NCI-H1417 (cell line): ENCODE measurements around the gene TAF4B.
"Not testable (repeated sequence)": the region's sequence is repeated elsewhere in the genome, so short reads cannot be mapped to it uniquely, and the experiment has no call there.

Source experiments
- DNase-seq, 3 experiments: peaks; one replicate each; lab custom pipeline; 2025; lab: John Stamatoyannopoulos, UW

Gene TAF4B, protein sequence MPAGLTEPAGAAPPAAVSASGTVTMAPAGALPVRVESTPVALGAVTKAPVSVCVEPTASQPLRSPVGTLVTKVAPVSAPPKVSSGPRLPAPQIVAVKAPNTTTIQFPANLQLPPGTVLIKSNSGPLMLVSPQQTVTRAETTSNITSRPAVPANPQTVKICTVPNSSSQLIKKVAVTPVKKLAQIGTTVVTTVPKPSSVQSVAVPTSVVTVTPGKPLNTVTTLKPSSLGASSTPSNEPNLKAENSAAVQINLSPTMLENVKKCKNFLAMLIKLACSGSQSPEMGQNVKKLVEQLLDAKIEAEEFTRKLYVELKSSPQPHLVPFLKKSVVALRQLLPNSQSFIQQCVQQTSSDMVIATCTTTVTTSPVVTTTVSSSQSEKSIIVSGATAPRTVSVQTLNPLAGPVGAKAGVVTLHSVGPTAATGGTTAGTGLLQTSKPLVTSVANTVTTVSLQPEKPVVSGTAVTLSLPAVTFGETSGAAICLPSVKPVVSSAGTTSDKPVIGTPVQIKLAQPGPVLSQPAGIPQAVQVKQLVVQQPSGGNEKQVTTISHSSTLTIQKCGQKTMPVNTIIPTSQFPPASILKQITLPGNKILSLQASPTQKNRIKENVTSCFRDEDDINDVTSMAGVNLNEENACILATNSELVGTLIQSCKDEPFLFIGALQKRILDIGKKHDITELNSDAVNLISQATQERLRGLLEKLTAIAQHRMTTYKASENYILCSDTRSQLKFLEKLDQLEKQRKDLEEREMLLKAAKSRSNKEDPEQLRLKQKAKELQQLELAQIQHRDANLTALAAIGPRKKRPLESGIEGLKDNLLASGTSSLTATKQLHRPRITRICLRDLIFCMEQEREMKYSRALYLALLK

DNA sequence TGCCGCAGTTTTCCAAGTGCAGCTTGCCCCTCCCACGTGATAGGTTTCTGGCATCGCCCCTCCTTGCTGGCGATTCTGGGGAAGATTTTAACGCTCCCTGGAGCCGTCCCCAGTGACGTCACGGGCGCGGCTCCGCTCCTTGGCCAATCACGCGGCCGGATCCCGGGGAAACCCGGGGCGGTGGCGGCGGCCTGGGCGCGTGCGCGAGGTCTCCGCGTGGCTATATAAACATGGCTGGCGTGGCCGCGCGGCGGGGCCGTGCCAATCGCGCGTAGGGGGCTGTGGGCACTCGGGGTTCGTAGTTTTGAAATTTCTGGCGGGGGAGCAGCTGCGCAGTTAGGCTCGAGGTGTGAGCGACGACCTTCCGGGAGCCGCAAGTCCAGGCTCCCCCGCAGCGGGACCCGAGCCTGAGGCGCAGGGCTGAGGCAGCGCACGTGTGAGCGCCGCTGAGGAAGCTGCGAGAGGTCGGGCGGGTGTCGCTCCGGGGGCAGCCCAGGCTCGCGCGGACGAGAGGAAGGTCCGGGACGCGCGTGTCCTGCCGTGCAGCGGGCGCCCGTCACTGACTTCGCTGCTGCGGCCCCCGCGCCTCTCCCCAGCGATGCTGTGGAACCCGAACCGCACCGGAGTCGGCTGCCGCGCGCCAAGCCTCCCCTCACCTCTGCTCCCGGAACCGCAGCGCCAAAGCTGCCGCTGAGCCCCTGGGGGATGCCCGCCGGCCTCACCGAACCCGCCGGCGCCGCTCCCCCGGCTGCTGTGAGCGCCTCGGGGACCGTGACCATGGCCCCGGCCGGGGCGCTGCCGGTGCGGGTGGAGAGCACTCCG lies at the start of gene TAF4B:
TSS of gene TAF4B (plus strand) at position 217 of the 822 bp plus-strand sequence. CDS start at position 706, 489 bp downstream.
- peak; percentile 95 to 99 (median 98) for DNase-seq

DNA sequence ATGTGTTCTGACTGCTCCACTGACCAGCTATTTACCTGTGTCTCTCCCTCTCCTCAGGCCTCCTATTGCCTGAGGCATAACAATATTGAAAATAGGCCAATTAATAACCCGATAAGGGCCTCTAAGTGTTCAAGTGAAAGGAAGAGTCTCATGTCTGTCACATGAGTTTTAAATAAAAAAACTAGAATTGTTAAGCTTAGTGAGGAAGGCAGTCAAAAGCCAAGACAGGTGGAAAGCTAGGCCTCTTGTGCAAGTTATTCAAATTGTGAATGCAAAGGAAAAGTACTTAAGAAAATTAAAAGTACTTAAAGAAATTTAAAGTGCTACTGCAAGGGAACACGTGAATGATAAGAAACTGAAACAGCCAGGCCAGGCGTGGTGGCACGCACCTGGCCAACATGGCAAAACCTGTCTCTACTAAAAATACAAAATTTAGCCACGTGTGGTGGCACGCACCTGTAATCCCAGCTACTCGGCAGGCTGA lies 44.9 kb upstream of the TAF4B start:
- peak in 1 of 3 experiments; percentile 17 for DNase-seq

DNA sequence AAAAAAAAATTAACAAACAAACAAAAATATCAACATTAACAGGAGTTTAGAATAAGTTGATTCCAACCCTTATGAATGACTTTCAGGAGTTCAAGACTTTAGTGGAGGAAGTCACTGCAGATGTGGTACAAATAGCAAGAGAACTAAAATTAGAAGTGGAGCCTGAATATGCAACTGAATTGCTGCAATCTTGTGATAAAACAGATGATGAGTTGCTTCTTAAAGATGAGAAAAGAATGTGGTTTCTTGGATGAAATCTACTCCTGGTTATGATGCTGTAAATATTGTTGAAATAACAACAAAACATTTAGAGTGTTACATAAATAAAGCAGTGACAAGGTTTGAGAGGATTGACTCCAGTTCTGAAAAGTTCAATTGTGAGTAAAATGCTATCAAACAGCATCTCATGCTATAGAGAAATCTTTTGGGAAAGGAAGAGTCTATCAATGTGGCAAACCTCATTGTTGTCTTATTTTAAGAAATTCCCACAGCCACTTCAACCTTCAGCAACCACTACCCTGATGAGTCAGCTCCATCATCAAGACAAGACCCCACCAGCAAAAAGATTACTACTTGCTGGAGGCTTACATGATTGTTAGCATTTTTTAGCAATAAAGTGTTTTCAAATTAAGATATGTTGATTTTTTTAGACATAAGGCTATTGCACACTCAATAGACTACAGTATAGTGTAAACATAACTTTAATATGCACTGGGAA lies 42.7 kb upstream of the TAF4B start:
- DNase-seq, result no peak

DNA sequence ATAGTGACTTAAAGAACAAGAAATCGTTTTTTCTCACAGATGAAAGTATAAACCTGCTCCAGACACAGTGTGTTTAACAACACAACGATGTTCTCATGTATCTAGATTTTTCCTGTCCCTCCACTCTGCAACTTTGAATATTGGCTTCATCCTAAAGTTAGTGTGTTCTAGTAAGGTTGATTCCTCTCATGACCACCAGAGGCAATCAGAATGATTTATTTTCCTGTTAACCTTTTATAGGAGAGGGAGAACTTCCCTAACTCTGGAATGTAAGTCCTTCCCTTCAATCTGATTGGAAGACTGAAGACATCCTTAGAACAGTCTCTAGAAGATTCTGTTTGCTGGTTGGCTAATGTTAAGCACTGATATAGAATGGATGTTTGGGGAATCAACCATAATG lies 41.0 kb upstream of the TAF4B start:
- peak in 1 of 3 experiments; percentile 12 for DNase-seq

DNA sequence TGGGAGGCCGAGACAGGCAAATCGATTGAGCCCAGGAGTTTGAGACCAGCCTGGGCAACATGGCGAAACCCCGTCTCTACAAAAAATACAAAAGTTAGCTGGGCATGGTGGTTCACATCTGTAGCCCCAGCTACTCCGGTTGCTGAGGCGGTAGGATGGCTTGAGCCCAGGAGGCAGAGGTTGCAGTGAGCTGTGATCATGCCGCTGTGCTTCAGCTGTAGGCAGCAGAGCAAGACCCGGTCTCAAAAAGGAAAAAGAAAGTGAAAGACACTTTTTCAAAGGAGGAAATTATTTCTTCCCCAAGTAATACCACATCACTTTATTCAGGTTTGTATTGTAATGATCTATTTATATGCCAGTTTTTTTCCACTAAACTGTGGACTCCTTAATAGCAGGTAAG lies 35.7 kb upstream of the TAF4B start:
- DNase-seq, result no peak

DNA sequence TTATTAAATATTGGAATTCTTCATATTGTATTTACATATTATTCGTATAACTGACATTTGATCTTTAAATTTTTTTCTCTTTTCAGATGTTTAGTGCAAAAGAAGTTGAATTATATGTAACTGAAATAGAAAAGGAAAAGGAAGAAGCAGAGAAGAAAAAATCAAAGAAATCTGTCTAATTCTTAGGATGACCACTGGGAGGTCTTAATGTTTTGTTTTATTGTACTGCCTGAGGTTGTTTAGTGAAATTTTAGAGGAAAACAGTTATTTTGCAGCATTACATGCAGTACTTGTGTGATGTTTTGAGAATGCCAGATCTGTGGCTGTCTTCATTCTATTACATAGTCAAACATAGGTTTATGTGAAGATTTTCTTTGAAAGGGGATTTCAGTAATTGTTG lies 34.0 kb upstream of the TAF4B start:
- DNase-seq, result no peak

DNA sequence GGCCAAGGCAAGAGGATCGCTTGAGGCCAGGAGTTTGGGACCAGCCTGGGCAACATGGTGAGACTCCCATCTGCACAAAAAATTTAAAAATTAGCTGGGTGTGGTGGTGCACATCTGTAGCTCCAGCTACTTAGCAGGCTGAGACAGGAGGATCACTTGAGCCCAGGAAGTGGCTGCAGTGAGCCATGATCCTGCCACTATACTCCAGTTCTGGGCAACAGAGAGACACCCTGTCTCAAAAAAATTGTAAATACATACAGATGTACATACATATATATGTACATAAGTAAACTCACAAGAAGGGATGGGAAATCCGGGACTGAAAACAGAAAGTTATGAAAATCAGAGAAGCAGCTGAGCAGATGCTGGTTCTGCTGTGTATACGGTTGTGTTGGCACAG lies 29.6 kb upstream of the TAF4B start:
- DNase-seq, result no peak

DNA sequence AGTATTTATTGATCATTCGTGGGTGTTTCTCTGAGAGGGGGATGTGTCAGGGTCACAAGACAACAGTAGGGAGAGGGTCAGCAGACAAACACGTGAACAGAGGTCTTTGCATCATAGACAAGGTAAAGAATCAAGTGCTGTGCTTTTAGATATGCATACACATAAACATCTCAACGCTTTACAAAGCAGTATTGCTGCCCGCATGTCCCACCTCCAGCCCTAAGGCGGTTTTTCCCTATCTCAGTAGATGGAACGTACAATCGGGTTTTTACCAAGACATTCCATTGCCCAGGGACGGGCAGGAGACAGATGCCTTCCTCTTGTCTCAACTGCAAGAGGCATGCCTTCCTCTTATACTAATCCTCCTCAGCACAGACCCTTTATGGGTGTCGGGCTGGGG lies 24.2 kb upstream of the TAF4B start:
- DNase-seq, result not testable (repeated sequence)

DNA sequence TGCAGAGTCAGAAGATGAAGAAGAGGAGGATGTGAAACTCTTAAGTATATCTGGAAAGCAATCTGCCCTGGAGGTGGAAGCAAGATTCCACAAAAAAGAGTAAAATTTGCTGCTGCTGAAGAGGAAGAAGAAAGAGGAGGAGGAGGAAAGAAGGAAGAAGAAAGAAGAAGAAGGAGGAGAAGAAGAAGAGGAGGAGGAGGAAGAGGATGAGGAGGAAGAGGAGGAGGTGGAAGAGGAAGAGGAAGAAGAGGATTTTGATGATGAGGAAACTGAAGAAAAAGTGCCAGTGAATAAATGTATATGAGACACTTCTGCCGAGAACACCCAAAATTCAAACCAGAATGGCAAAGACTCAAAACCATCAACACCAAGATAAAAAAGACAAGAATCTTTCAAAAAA lies 20.9 kb upstream of the TAF4B start:
- DNase-seq, result no peak

DNA sequence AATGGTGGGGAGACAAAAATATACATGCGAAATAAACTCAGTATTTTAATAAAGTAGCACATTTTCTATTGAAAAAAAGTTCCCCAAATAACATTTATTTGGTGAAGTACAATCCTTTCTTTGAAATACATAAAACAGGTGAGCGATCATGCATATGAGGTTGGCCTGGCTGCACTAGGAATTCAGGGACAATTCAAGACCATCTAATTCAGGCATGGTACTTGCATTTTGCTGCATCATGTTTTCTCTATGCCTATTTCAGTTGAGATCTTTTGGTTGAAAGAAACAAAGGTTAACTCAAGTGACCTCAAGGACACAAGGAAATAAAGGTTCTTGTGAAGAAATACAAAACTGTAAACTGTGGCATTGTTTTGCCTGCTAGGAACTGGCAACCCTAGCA lies 19.8 kb upstream of the TAF4B start:
- no peak for DNase-seq

DNA sequence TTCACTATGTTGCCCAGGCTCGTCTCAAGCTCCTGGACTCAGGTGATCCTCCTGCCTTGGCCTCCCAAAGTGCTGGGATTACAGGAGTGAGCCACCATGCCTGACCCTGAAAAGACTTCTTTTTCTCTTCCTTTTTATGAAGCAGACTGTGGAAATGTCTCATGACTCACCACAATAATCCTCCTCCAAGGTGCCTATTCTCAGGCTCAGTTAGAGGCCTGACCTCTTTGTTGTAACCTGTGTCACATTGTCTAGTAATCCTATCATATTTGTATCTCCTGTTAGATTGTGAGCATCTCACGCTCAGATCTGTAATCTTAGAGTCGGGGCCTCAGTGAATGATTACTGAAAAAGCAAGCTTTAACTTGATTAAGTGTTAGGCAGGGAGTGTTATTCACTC lies 18.3 kb upstream of the TAF4B start:
- DNase-seq, result no peak

DNA sequence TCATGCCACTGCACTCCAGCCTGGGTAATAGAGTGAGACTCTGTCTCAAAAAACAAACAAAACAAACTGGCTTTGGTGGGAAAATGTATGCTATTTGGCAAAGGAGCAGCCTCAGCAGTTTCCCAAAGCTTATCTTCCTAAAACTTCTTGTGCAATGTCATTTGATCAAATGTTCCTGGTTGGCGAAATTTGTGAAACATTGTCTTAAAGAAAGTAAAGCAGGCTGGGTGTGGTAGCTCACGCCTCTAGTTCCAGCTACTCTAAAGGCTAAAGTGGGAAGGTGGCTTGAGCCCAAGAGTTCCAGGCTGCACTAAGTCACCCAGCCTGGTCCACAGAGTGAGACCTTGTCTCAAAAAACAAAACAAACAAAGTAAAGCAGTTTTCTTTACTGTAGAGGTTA lies 17.3 kb upstream of the TAF4B start:
- DNase-seq, result no peak

DNA sequence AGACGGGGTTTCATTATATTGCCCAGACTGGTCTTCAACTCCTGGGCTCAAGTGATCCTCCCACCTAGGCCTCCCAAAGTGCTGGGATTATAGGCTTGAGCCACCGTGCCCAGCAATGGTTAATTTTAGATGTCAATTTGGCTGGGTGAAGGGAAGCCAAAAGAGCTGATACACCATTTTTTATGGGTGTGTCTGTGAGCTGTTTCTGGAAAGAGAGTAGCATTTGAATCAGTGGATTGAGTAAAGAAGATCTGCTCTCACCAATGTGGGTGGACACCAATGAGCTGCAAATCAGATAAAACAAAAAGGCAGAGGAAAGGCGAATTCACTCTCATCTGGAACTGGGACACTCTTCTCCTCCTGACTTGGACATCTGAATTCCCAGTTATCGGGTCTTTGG lies 16.1 kb upstream of the TAF4B start:
- no peak for DNase-seq

DNA sequence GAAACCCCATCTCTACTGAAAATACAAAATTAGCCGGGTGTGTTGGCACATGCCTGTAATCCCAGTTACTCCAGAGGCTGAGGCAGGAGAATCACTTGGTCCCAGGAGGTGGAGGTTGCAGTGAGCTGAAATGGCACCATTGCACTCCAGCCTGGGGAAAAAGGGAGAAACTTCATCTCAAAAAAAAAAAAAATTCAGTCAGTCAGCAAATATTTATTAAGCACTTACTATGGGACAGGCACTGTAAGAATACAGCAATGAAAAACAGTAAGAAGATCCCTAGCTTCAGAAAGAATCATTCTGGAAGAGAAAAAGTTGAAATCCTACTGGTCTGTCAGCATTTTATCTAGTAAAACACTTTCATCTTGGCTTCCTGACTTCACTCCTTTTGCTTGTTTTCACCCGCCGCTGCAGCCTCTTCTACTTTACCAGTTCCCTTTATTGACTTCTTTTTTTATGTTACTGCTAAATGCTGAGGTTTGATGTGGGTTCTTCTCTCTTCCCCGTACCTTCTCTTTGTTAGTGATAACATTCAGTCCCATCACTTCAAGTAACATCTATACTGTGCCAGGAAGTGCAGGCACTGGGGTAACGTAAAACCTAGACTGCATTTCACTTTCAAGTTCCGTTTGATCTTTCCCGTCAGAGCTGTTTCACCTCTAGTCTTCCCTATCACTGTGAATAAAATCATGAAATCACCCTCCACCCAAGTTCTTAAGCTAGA lies 10.8 kb upstream of the TAF4B start:
- no peak for DNase-seq

DNA sequence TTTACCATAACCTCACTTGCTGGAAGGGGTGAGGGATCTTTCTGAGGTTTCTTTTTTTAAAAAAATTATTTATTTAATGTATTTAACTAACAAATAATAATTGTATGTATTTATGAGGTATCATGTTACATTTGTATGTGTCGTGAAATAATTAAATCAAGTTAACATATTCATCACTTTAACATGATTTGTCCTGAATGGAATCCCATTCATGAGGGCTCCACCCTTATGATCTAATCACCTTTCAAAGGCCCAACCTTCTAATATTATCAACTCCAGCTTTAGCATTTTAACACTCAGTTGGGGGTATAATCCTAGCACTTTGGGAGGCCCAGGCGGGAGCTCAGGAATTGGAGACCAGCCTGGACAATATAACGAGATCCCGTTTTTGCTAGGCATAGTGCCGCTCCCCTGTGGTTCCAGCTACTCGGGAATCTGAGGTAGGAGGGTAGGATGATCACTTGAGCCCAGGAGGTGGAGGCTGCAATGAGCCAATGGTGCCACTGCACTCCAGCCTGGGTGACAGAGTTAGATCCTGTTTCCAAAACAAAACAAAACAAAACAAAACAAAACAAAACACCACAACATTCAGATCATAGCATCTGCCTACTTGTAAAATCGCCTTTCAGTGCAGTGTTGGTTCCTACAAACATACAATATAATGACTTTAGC lies 1.1 kb upstream of the TAF4B start:
- peak in 2 of 3 experiments; percentile 13 to 66 for DNase-seq

DNA sequence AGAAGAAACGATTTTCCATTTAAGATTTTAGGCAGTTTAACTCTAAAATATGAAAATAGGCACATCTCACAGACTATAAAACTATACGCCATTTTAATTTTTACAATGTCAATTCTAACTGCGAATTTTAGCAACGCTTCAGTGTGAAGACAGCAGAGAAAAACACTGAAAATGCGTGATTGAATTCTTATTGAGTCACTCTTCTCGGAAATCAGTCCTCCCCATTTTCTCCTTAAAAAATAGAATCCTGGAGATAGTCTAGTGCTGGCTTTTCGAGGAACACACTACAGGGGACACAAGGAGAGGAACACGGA lies 373 bp upstream of the TAF4B start:
- no peak for DNase-seq

DNA sequence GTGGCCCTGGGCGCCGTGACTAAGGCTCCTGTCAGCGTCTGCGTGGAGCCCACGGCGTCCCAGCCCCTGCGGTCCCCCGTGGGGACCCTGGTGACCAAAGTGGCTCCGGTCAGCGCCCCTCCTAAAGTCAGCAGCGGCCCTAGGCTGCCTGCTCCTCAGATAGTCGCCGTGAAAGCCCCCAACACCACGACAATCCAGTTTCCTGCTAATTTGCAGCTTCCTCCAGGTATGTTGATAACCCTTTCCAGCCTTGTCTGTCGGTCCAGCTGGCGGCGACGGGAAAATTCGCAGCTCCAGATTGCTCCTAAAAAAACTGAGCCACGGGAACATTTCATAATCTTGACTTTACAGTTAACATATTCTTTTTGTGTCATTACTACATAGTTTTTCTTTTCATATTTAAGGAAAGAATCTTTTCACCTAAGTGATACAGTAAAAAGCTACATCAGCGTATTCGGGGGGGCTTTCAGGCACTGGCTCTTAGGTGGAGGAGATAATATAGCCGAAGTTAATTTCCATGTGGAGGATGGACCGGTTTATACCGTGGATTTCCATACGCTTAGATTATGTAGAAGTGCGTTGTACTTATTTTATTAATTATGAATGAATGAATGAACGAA lies 916 bp downstream of the TAF4B start:
- peak in 1 of 3 experiments; percentile 79 for DNase-seq

DNA sequence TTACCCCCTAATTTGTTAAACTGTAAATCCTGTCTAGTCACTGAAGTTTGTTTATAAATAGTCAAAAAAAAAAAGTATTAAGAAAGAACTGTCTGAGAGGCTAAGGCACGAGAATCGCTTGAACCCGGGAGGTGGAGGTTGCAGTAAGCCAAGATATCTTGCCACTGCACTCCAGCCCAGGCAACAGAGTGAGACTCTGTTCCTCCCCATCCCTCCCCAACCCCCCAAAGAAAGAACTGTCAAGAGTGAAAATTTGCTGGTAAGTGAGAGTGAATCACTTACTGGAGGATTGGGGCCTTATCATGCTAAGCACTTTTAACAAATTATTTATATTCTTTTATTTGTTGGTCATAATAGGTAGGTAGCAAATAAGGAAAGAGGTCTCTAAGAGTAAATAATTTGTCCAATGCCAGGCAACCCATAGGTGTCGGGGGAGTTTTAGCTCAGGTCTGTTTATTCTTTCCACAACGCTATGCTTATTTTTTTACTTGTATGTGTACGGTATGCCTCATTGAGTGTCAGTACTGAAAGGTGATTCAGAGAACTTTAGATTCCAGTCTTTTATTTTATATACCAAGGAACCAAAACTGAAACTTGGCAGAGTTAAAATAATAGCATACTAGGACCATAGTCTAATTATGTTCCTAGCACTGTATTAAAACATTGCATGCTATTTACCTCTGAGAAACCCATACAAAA lies 2.5 kb downstream of the TAF4B start:
- DNase-seq, result no peak

DNA sequence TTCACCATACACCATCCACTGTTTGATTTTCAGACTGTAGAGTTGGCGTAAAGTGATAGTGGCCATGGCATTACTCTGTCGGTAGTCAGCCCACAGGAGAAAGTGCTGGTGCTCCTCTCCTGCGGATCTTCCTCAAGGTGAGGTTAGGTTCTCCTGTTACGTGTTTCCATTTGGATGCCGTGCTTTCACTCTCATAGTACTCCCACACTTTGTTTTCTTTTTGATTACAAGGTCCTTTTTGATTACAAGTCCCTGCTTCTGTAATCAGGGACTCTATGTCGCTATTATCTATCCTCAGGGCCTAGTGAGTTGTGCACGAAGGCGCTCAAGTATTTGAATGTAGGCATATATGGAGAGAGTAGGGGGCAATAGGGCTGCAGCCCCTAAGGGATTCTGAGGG lies 4.3 kb downstream of the TAF4B start:
- no peak for DNase-seq
